HG03432 (cell line): ENCODE measurements around the gene STUM.
A peak's percentile ranks its signal among the peaks of the same experiment; 100 is the strongest.
"Not testable (repeated sequence)": the region's sequence is repeated elsewhere in the genome, so short reads cannot be mapped to it uniquely, and the experiment has no call there.

Experiments used
- ATAC-seq: cut with Tn5 transposase; IDR thresholded peaks from one replicate; pipeline ENCODE4 v1.9.1; 2021; ENCODE audit warnings: mild to moderate bottlenecking, moderate library complexity; ENCODE audit not compliant: unreplicated experiment

STUM gene

DNA sequence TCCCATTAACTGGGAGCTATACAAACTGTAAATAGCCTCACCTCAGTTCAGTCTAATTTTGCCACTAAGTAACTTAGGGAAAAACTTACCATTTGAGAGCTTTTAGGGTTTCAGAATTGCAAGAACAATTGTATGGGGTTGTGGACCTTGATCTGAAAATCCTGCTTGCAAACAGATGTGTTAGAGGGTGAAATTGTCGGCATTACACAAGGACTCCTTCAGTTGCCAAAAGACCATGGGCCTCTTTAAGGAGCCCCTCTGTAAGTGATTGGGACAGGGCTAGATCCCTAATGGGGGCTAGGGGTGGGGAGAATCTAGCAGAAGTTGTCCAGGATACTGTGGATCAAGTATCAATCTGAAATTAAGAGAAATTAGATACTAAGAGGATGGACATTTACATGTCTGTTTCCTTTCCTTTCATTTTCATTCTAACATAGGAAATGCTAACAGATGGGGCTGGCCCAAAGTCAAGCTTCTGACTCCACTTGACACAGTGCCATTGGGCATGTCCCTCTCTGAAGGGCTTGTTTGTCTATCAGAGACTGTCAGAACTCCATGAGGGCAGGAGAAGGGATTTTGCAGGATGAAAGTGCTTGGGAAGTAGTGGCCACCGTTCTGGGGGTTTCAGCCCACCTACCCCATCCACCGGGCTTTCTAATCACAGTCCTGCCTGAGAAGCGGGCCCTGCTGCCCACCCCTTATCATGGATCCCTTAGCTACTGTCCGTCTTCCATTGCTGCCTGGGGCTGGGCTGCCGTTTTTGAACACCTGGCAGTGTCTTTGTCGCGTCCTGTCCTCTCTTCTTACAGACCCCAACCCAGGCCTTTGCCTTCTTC lies 54.7 kb downstream of the STUM start:
- ATAC-seq = no peak

- no peak for ATAC-seq
Measured at GRCh38 chr1:226603858-226604559, 55.4 kb downstream of the STUM start.

DNA sequence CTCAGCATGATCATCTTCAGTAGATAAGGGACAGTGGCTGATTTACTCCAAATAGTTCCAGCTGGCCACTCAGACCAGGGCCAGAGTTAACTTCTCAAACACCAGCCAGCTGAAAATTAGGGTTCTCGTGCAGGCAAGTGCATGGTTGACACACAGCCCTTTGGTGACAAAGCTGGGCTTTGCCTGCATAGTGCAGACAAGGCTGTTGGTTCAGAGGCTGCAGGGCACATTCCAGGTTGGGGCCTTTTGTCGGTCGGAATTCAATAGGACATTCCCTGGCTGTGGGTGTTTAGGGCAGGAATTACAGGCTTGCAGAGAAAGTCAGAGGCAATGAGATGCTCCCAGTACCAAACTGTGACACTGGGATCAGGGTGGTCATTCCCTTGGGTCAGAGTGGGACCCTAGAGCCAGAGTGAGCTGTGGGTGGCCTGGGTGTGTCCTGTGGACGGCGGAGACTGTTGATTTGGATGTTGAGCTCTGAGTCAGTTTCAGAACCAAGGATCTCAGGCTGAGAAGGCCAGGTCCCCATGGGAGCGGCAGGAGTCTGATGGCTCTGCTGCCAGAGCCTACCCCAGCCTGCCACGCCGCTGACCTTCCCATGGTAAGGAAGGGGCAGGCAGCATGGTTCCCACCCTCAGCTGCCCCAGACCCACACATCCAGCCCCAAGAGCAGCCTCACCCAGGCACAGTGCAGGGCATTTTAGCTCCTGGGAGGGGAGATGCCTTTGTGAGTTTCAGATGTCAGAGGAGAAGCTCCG lies 56.2 kb downstream of the STUM start:
- no peak for ATAC-seq

GRCh38 chr1:226605318-226605950 lies 56.9 kb downstream of the STUM start:
- ATAC-seq = no peak

- ATAC-seq = no peak
Measured at GRCh38 chr1:226606311-226607267, 58.0 kb downstream of the STUM start.

GRCh38 chr1:226607268-226607660 lies 58.7 kb downstream of the STUM start:
- no peak for ATAC-seq

DNA sequence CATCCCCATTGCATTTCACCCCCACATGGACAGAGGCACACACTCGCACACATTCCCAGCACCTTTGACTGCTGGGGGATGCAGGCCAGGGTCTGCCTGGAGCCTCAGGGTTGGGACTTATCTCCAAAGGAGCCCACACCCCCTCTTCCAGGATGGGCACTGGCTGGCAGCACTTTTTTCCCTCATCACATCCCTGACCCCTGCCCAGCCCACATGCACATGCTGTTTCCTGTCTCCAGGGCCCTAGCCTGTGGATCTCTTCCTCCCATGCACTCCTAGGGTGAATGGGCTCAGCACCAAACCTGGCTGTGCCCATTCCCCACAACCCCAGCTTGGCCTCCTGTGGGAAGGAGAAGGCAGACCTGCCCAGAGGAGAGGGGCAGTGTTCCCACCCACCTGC lies 59.3 kb downstream of the STUM start:
- ATAC-seq = no peak

DNA sequence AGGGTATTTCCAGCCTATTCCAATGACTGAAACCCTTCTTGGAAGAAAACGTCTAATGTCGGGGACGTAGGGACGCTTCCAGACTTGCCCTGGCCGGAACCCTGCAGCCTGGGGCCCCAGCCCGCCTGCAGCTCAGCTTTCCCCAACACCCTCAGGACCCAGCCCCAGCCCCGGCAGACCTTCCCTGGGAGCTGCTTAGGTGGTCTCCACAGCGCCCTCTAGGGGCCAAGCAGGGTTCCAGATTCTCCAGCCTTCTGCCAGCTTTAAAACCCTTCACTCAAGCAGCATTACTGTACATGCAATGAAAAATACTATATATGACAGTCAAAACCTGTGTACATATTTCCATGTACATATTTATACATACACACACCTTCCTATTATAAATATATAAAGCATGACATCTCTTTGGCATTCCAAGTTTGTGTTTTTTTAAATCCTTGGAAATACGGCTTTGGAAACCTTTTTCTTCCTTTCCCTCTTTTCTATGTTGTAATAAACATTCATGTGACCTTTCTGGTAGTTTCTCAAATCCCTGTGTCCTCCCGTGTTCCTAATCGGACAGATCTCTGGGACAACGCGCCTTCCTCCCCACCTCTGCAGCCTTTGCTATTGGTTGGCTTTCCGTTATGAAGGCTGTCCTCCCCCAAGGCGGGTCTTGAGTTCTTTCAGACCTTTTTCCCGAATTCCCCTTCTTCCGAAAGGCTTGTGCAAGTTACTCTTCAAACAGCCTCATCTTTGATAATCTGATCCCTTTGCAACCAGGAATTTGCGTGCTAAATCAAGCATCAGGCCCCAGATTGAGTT lies 60.3 kb downstream of the STUM start:
- peak; percentile 52 for ATAC-seq

DNA sequence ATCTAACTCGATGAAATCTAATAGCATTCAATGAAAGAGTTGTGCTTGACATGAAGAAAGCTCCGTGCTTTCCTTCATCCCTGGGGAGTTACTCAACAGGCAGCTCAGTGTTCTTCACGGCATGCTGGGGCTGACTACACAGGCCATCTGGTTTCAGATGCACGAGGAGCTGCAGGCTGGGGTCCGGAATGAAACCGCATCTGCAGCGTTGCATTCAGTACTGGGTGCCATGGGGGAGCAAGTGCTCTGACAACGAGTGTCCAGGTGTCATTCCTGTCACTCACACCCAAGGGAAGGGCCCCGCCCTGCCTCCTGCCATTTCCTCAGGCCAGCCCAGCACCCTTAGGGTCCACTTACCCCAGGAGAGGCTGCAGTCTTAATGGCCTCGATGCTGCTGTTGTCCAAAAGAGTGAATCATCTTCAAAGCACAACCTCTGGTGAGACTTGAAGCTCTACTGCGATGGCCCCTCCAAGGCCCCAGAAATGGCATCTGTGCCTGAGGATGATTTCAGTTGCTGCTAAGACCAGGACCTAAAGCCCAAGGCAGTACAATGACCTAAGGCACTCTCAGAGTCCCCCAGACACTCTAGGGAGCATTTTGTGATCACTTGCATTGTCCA lies 61.4 kb downstream of the STUM start:
- no peak for ATAC-seq

DNA sequence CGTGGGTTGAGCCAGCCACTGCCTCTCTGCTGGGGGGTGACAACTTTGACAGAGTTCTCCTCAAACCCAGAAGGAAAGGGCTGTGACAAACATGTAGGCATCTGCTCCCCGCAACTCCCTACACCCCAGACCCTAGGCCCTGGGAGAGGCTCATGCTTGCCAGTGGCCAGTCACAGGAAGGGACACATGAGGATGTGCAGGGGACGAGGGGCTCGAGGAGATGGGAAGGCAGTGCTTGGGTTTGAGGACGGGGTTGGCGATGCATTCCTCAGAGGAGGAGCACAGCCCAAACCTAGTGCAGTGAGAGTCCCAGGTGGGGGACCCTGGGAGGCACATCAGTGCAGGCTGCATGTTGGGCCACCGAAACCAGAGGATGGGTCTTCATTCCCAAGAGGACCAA lies 62.1 kb downstream of the STUM start:
- ATAC-seq = no peak

DNA sequence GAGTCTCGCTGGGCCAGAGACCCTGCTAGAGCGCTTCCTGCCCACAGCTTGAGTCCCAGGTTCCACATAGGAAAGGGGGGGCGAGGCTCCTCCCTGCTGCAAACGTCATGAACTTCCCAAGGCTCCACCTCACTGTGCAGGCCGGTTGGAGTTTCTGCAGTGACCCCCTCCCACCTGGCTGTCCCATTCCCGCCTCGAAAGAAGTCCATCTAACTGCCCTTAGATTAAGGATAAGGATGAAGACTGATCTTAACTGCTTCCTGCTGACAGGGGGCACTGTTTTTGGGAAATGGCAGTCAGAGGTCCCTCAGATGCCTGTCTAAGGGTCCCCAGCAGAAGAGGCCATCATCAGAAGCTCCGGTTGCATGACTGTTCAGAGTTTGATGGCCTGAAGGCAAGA lies 62.7 kb downstream of the STUM start:
- no peak for ATAC-seq

DNA sequence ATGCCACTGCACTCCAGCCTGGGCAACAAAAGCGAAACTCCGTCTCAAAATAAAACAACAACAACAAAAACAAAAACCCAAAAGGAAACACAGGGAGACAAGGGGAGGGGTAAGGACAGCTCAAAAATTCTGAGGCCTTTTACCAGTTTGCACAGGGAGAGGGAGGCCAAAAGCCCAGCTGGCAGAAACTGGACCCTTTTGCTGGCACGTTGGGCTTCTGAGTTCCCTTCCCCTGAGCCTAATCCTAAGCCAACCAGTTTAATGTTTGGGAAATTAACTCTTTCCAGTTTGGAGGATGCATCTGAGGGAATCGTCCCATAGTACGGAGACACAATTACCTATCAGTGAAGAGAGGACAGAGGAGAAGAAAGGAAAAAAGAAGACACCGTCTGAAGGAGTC lies 63.4 kb downstream of the STUM start:
- not testable (repeated sequence) for ATAC-seq

DNA sequence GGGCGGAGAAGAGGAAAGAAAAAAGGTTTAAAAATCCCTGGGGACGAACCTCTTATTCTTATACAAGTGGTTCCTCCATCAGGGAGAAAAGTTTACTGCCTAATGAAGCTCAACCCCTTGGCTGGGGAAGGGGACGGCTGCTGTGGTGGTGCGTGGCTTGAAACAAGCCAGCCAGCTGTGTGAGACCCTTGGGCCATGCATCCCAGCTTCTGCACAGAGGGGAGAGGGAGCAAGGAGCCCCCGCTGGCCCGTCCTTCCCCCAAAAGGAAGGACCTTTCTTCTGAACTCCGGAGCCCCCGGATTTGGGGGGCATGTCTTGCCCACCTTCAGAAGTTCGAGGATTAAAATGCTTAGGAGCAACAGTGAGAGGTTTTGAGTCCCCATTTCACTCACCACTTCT lies 67.3 kb downstream of the STUM start:
- ATAC-seq = no peak

DNA sequence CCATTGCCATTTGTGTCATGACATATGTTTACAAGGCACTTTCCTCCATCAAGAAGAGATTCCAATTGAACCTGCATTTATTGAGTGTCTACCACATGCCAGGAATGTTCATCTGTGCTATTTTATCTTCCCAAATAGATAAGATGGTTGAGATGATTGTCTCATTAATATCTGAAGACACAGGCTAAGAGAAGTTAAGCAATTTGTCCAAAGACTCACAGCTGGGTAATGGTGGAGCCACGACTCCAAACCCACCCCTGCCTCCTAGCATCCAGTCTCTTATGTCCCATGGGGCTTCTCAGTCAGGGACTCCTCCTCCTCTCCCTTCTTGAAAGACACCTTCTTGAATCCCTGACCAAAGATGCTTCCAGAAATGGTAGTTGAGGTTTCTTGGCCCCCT lies 68.1 kb downstream of the STUM start:
- no peak for ATAC-seq

- ATAC-seq = no peak
Measured at GRCh38 chr1:226617109-226617508, 68.5 kb downstream of the STUM start.

DNA sequence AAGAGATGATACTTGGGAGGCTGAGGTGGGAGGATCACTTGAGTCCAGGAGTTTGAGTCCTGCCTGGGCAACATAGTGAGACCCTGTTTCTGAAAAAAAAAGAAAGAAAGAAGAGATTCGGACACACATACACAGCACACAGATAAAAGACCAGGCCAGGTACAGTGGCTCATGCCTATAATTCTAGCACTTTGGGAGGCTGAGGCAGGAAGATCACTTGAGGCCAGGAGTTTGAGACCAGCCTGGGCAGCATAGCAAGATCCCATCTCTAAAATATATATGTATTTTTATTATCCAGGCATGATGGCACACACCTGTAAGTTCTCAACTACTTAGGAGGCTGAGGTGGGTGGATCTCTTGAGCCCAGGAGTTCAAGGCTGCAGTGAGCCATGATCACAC lies 69.2 kb downstream of the STUM start:
- not testable (repeated sequence) for ATAC-seq

DNA sequence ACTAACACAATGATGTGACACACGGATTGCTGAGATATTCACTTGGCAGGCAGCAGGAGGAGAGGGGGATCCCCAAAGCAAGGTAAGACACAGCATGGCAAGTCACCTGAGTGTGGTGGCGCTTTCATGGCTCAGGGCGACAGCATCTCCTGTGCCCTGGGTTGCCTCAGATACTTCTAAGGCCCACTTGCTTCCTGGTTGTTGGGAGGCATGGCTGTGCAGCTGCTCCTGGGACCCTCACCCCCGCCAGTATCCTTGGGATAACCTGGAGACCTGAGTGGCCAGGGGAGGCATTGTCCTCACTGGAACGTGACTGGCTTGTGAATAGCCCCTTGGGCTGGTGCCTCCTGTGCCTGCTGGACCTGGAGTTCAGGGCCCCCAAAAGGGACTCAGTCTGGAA lies 69.8 kb downstream of the STUM start:
- no peak for ATAC-seq

DNA sequence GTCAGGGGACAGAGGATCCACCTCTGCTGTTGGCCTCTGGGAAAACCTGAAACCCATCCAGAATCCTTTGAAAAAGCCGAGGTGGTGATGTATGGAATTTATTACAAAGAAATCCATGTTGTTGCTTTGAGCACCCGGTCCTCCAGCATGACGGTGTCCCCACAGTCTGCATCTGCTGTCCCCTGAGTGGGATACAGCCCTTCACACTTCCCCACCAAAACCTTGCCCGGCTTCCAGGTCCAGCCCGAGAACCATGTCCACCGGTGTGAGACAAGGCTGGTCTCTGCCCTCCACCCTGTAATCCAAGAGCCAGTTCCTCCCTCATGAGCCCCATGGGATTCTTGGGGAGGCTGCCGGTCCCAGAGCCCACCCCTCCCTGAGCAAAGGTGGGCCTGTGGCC lies 70.5 kb downstream of the STUM start:
- no peak for ATAC-seq

DNA sequence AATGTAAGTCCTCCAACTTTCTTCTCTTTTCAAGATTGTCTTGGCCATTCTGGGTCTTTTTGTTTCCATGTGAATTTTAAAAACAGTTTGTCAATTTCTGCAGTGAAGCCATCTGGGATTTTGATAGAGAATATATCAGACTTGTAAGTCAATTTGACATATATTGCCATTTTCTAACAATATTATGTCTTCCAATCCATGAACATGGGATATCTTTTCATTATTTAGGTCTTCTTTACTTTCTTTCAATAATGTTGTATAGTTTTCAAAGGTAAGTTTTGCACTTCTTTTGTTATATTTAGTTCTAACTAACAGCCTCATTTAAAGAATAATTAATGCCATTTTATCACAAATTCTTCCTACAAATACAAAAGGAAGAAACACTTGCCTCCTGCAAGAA lies 73.4 kb downstream of the STUM start:
- no peak for ATAC-seq
